Endothelial cell (in vitro differentiated cells): ENCODE measurements around the gene GFOD1. TPM values are rescaled to one million over a fixed set of nuclear protein-coding genes. Genes with fewer than 3 reads are reported as not detected.

Experiments
- DNase-seq: peaks from one replicate; pipeline ENCODE4 v3.0.0; 2021; ENCODE audit warnings: low spot score
- H3K27ac Mint-ChIP-seq: one replicate; pipeline ENCODE4 v1.8.0; 2021; ENCODE audit warnings: mixed read lengths, inconsistent platforms; ENCODE audit not compliant: unreplicated experiment
- H3K27me3 Mint-ChIP-seq: one replicate; pipeline ENCODE4 v1.8.0; 2021; ENCODE audit warnings: mild to moderate bottlenecking, moderate library complexity, mixed read lengths, inconsistent platforms; ENCODE audit not compliant: unreplicated experiment
- H3K36me3 Mint-ChIP-seq: one replicate; pipeline ENCODE4 v1.8.0; 2021; ENCODE audit warnings: mild to moderate bottlenecking, low read depth, mixed read lengths, inconsistent platforms; ENCODE audit not compliant: unreplicated experiment
- H3K4me1 Mint-ChIP-seq: one replicate; pipeline ENCODE4 v1.8.0; 2021; ENCODE audit warnings: mild to moderate bottlenecking, mixed read lengths, inconsistent platforms; ENCODE audit not compliant: unreplicated experiment
- H3K4me3 Mint-ChIP-seq: one replicate; pipeline ENCODE4 v1.8.0; 2021; ENCODE audit warnings: mild to moderate bottlenecking, mixed read lengths, inconsistent platforms; ENCODE audit not compliant: unreplicated experiment
- H3K9me3 Mint-ChIP-seq: one replicate; pipeline ENCODE4 v1.8.0; 2021; ENCODE audit warnings: mixed read lengths, inconsistent platforms; ENCODE audit not compliant: unreplicated experiment
- total RNA-seq: library from RNA; stranded (reverse); fragmentation: NEBNext Ultra II Directional; extraction: Animal tissue kit (Norgen Biotek cat#: 25700); gene quantifications from one replicate; pipeline ENCODE4 v1.2.1, GENCODE V29; 2021; ENCODE audit not compliant: unreplicated experiment
- TF ChIP-seq, protein P1 (sequence below): fragments of 200-600 bp; sonication (generic); IDR thresholded peaks from one replicate; pipeline ENCODE4 v1.5.0; 2021; ENCODE audit warnings: antibody characterized with exemption; ENCODE audit not compliant: unreplicated experiment

The GFOD1 gene
- total RNA-seq, 1 donor from 2014 or later = 47.6 TPM

DNA sequence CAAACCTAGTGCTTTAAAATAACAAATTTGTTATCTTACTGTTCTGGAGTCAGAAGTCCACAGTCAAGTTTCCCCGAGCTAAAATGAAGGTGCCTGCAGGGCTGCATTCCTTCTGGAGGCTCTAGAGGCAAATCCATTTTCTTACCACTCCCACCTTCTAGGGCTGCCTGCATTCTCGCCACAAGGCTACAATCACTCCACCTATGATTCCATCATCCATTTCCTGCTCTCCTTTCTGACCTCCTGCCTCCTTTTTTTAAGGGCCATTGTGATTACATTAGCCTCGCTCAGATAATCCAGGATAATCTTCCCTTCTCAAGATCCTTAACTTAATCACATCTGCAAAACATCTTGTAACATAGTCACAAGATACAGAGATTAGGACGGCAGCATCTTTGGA, 44.6 kb upstream of the GFOD1 start:
- H3K36me3 Mint-ChIP-seq = no peaks in the 10 kb centered on the region
- H3K4me3 Mint-ChIP-seq = no peak overlapping the region
- H3K27ac Mint-ChIP-seq = no peak overlapping the region
- DNase-seq = no peak
- H3K9me3 Mint-ChIP-seq = no peaks in the 10 kb centered on the region
- peaks cover 30% of the 10 kb centered on the region for H3K4me1 Mint-ChIP-seq
- TF ChIP-seq, protein P1, sequence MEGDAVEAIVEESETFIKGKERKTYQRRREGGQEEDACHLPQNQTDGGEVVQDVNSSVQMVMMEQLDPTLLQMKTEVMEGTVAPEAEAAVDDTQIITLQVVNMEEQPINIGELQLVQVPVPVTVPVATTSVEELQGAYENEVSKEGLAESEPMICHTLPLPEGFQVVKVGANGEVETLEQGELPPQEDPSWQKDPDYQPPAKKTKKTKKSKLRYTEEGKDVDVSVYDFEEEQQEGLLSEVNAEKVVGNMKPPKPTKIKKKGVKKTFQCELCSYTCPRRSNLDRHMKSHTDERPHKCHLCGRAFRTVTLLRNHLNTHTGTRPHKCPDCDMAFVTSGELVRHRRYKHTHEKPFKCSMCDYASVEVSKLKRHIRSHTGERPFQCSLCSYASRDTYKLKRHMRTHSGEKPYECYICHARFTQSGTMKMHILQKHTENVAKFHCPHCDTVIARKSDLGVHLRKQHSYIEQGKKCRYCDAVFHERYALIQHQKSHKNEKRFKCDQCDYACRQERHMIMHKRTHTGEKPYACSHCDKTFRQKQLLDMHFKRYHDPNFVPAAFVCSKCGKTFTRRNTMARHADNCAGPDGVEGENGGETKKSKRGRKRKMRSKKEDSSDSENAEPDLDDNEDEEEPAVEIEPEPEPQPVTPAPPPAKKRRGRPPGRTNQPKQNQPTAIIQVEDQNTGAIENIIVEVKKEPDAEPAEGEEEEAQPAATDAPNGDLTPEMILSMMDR = no peak
- no peaks in the 10 kb centered on the region for H3K27me3 Mint-ChIP-seq

DNA sequence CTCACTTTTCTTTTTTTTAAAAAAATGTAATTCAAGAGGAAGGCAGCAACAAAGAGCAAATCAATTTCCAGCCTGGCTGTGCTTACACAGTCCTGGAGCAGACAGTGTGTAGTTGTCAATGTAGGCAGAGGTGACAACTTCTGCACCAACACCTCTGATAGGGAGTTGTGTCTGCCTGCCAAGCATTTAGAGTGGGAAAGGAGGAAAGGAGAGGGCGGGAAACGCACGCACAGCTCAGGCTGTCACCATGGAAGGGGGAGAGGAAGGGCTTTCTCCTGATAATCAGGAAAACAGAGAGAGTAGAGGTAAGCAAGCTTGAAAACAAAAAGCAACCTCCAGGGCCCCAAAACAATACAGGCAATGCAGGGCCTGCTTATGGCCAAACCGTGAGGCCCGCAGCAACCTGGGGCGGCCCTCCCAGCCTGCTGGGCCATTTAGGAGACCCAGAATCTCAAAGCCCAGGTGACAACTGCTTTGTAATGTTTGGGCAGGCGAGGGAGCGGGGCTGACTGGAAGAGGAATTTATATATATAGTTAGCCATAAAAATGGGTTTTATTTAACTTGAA, 41.5 kb upstream of the GFOD1 start:
- TF ChIP-seq, protein P1 = no peak
- peak overlapping the region; percentile 85 for H3K27ac Mint-ChIP-seq
- H3K4me1 Mint-ChIP-seq = peaks cover 55% of the 10 kb centered on the region
- DNase-seq = peak; percentile 14
- H3K27me3 Mint-ChIP-seq = peaks cover 3% of the 10 kb centered on the region
- H3K36me3 Mint-ChIP-seq = no peaks in the 10 kb centered on the region
- H3K4me3 Mint-ChIP-seq = peak overlapping the region; percentile 43
- H3K9me3 Mint-ChIP-seq = no peaks in the 10 kb centered on the region

DNA sequence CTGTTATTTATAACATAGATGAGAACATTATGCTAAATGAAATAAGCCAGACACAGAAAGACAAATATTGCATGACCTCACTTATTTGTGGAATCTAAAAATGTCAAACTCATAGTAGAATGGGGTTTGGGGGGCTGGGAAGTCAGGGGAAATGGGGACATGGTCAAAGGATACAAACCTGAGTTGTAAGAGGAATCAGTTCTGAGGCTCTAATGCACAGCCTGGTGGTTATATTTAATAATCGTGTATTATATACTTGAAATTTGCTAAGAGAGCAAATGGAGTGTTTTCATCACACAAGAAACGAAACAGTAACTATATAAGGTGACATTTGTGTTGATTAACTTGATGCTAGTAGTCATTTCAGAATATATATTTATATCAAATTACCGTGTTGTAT, 40.8 kb upstream of the GFOD1 start:
- H3K27me3 Mint-ChIP-seq = peaks cover 3% of the 10 kb centered on the region
- H3K4me3 Mint-ChIP-seq = no peak overlapping the region
- peaks cover 56% of the 10 kb centered on the region for H3K4me1 Mint-ChIP-seq
- TF ChIP-seq, protein P1 = no peak
- no peaks in the 10 kb centered on the region for H3K9me3 Mint-ChIP-seq
- peak overlapping the region; percentile 58 for H3K27ac Mint-ChIP-seq
- no peak for DNase-seq
- H3K36me3 Mint-ChIP-seq = no peaks in the 10 kb centered on the region

DNA sequence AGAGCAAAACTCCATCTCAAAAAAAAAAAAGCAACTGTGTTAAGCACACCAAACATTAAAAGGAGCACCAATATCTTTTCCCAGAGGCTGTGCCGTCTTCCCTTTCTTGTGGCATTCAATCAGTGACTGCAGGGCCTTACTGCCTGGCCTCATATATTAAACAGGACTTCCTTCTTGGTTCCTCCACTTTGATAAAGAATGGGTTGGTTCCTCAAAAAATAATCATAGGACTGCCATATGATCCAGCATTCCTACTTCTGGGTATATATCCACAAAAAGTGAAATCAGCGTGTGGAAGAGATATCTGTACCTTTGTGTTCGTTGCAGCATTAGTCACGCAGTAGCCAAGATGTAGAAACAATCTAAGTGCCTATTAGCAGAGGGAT, 40.3 kb upstream of the GFOD1 start:
- TF ChIP-seq, protein P1 = no peak
- no peak for DNase-seq
- Mint-ChIP-seq H3K27me3 (peaks cover 3% of the 10 kb centered on the region), H3K4me3 (no peak overlapping the region), H3K4me1 (peaks cover 57% of the 10 kb centered on the region), H3K36me3 (no peaks in the 10 kb centered on the region), H3K9me3 (no peaks in the 10 kb centered on the region), H3K27ac (no peak overlapping the region)

DNA sequence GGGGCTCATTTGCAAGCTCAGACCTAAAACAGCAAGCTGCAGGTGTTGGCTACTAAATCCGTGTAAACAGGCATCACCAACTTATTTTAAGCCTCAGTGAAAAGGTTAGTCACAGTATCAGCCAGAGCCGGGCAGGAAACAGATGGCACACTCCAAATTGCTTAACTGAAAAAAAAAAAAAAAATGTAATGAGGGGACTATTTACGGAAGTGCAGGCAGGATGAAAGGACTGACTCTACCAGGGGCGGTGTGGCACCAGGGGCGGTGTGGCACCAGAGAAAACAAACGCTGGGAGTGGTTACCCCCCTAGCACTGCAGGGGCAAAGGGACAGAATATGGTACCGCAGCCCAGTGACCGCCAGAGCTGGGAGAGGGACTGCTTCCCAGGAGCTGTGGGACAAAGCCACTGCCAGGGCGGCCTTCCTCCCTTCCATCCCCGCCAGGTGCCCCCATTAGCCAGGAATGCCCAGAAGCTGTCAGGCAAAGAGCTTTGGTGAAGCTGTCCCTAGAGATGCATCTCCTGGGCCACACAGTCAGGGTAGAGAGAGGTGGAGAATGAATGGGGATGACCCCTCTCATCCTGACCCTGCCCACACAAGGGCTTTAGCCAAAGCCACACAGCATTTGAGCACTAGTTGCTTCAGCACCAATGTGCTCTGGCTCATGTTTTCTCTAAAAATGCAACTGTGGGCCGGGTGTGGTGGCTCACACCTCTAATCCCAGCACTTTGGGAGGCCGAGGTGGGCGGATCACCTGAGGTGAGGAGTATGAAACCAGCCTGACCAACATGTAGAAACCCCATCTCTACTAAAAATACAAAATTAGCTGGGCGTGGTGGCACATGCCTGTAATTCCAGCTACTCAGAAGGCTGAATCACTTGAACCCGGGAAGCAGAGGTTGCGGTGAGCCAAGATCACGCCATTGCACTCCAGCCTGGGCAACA, 39.6 kb upstream of the GFOD1 start:
- Mint-ChIP-seq H3K27me3 (peaks cover 3% of the 10 kb centered on the region), H3K4me1 (peaks cover 59% of the 10 kb centered on the region), H3K27ac (peak overlapping the region; percentile 3), H3K4me3 (no peak overlapping the region), H3K36me3 (no peaks in the 10 kb centered on the region), H3K9me3 (no peaks in the 10 kb centered on the region)
- peak; percentile 9 for DNase-seq
- TF ChIP-seq, protein P1 = no peak
